ENCODE measurements around the gene COL7A1.

Gene COL7A1

DNA sequence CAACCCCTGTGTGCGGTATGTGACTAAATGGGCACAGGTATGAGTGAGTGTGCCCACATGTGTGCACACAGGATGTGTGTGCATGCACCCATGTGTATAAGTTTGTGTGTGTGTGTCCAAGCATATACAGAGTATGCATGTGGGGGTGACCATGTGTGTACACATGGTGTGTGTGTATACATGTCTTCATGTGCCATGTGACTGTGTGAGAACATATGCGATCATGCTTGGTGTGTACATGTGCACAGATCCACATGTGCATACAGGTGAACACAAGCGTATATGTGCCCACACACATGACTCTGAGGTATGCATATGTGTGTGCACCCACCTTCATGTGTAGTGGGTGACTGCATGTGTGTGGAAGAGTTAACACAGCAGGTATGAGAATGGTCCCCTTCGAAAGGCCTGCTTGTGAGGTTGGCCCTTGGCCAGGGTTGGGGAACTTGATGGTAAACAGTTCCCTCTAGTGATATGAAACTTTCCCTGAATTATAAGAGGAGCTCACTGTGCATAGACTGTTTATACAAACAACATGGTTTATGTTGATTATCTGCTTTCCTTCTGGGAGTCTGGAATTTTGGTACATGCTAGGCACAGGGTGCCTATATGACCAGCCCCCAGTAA lies 48.8 kb downstream of the COL7A1 start:
- CTCF ChIA-PET, result no interaction called here
- POLR2A ChIA-PET, result no interaction called here
- DNase-seq (ENCODE audit: extremely low spot score), result no peak
- TF ChIP-seq ZNF384 (IDR thresholded peaks at IDR 0.05) (no peak), HDGF (IDR thresholded peaks at IDR 0.05; ENCODE audit: borderline replicate concordance) (no peak)

- CTCF ChIA-PET, result no interaction called here
- no peak for DNase-seq (ENCODE audit: extremely low spot score)
- POLR2A ChIA-PET, result no interaction called here
- TF ChIP-seq LEF1 (IDR thresholded peaks at IDR 0.05; ENCODE audit: borderline replicate concordance) (no peak), CTBP1 (IDR thresholded peaks at IDR 0.05; ENCODE audit: borderline replicate concordance) (no peak), TARDBP (IDR thresholded peaks at IDR 0.05) (no peak), FOXA1 (IDR thresholded peaks at IDR 0.05) (no peak), FOXK2 (IDR thresholded peaks at IDR 0.05) (no peak), ARNT (IDR thresholded peaks at IDR 0.05) (no peak), L3MBTL2 (conservative IDR thresholded peaks at IDR 0.05) (no peak), SUZ12 (IDR thresholded peaks at IDR 0.05) (no peak), ELF4 (IDR thresholded peaks at IDR 0.05) (no peak), HDGF (IDR thresholded peaks at IDR 0.05; ENCODE audit: borderline replicate concordance) (no peak), ZNF384 (IDR thresholded peaks at IDR 0.05) (no peak)
- TF ChIP-seq, protein P1, sequence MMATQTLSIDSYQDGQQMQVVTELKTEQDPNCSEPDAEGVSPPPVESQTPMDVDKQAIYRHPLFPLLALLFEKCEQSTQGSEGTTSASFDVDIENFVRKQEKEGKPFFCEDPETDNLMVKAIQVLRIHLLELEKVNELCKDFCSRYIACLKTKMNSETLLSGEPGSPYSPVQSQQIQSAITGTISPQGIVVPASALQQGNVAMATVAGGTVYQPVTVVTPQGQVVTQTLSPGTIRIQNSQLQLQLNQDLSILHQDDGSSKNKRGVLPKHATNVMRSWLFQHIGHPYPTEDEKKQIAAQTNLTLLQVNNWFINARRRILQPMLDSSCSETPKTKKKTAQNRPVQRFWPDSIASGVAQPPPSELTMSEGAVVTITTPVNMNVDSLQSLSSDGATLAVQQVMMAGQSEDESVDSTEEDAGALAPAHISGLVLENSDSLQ (IDR thresholded peaks at IDR 0.05), result no peak
Measured at GRCh38 chr3:48544141-48544540, 51.0 kb downstream of the COL7A1 start.

GRCh38 chr3:48543271-48543866 lies 51.8 kb downstream of the COL7A1 start:
- DNase-seq (ENCODE audit: extremely low spot score), result no peak
- POLR2A ChIA-PET, result no interaction called here
- TF ChIP-seq BHLHE40 (IDR thresholded peaks at IDR 0.05; ENCODE audit: borderline replicate concordance), result no peak
- no peak for TF ChIP-seq SP1 (IDR thresholded peaks at IDR 0.05)
- TF ChIP-seq FOXM1 (IDR thresholded peaks at IDR 0.05; ENCODE audit: borderline replicate concordance), result no peak
- TF ChIP-seq, protein P1 (IDR thresholded peaks at IDR 0.05), result no peak
- no peak for TF ChIP-seq LEF1 (IDR thresholded peaks at IDR 0.05; ENCODE audit: borderline replicate concordance)
- no peak for TF ChIP-seq ZNF384 (IDR thresholded peaks at IDR 0.05)
- no peak for TF ChIP-seq CTBP1 (IDR thresholded peaks at IDR 0.05; ENCODE audit: borderline replicate concordance)
- no peak for TF ChIP-seq L3MBTL2 (conservative IDR thresholded peaks at IDR 0.05)
- no peak for TF ChIP-seq FOXA1 (IDR thresholded peaks at IDR 0.05)
- no peak for TF ChIP-seq SUZ12 (IDR thresholded peaks at IDR 0.05)
- no peak for TF ChIP-seq ARNT (IDR thresholded peaks at IDR 0.05)
- TF ChIP-seq NFRKB (IDR thresholded peaks at IDR 0.05), result no peak
- no peak for TF ChIP-seq HDGF (IDR thresholded peaks at IDR 0.05; ENCODE audit: borderline replicate concordance)
- no peak for TF ChIP-seq TARDBP (IDR thresholded peaks at IDR 0.05)
- no peak for TF ChIP-seq ELF4 (IDR thresholded peaks at IDR 0.05)
- TF ChIP-seq FOXK2 (IDR thresholded peaks at IDR 0.05), result no peak
- CTCF ChIA-PET, result no interaction called here

DNA sequence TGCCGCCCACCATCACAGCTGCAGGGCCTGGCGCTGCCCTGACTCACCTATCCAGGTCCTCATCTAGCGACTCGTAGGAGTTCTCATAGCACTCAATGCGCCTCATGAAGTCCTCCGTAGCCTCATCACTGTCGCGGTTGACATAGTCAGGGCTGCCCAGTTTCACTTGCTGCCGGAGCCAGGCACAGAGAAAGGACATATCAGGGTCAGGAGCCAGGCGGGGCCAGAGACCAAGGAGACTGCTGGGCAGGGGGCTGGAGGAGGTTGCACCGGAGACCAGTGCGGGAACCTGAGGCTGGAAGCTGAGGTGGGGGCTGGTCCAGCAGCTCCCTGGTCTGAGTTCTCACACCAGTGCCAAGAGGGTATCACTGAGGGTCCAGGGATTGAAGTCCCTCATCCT lies 56.7 kb downstream of the COL7A1 start:
- DNase-seq (ENCODE audit: extremely low spot score), result no peak
- TF ChIP-seq L3MBTL2 (conservative IDR thresholded peaks at IDR 0.05) (no peak), FOXK2 (IDR thresholded peaks at IDR 0.05) (no peak)
- ChIA-PET POLR2A (no interaction called here), CTCF (no interaction called here)

- DNase-seq (ENCODE audit: extremely low spot score), result no peak
- ChIA-PET POLR2A (interaction anchor here (1.0 kb wide), 1 partner anchor 65 kb away, joined by 3 read pairs; no protein-coding TSS in a partner anchor), CTCF (interaction anchor here (0.6 kb wide), 1 partner anchor 64 kb away, joined by 3 read pairs; no protein-coding TSS in a partner anchor)
- TF ChIP-seq SP1 (IDR thresholded peaks at IDR 0.05), result no peak
- TF ChIP-seq FOXA1 (IDR thresholded peaks at IDR 0.05), result no peak
- no peak for TF ChIP-seq TARDBP (IDR thresholded peaks at IDR 0.05)
- no peak for TF ChIP-seq BHLHE40 (IDR thresholded peaks at IDR 0.05; ENCODE audit: borderline replicate concordance)
- TF ChIP-seq FOXK2 (IDR thresholded peaks at IDR 0.05), result no peak
- no peak for TF ChIP-seq SUZ12 (IDR thresholded peaks at IDR 0.05)
- TF ChIP-seq, protein P1 (IDR thresholded peaks at IDR 0.05), result no peak
- TF ChIP-seq HDGF (IDR thresholded peaks at IDR 0.05; ENCODE audit: borderline replicate concordance), result no peak
- no peak for TF ChIP-seq ZNF384 (IDR thresholded peaks at IDR 0.05)
- TF ChIP-seq FOXM1 (IDR thresholded peaks at IDR 0.05; ENCODE audit: borderline replicate concordance), result no peak
- no peak for TF ChIP-seq ELF4 (IDR thresholded peaks at IDR 0.05)
- no peak for TF ChIP-seq L3MBTL2 (conservative IDR thresholded peaks at IDR 0.05)
- TF ChIP-seq CTBP1 (IDR thresholded peaks at IDR 0.05; ENCODE audit: borderline replicate concordance), result no peak
- no peak for TF ChIP-seq NFRKB (IDR thresholded peaks at IDR 0.05)
- TF ChIP-seq LEF1 (IDR thresholded peaks at IDR 0.05; ENCODE audit: borderline replicate concordance), result no peak
- no peak for TF ChIP-seq ARNT (IDR thresholded peaks at IDR 0.05)
Measured at GRCh38 chr3:48536785-48537184, 58.3 kb downstream of the COL7A1 start.

GRCh38 chr3:48536116-48536515 lies 59.0 kb downstream of the COL7A1 start:
- no peak for TF ChIP-seq SUZ12 (IDR thresholded peaks at IDR 0.05)
- TF ChIP-seq SP1 (IDR thresholded peaks at IDR 0.05), result no peak
- no peak for TF ChIP-seq FOXK2 (IDR thresholded peaks at IDR 0.05)
- no peak for TF ChIP-seq HDGF (IDR thresholded peaks at IDR 0.05; ENCODE audit: borderline replicate concordance)
- TF ChIP-seq ELF4 (IDR thresholded peaks at IDR 0.05), result no peak
- no peak for TF ChIP-seq TARDBP (IDR thresholded peaks at IDR 0.05)
- TF ChIP-seq FOXA1 (IDR thresholded peaks at IDR 0.05), result no peak
- no peak for TF ChIP-seq ZNF384 (IDR thresholded peaks at IDR 0.05)
- no peak for TF ChIP-seq BHLHE40 (IDR thresholded peaks at IDR 0.05; ENCODE audit: borderline replicate concordance)
- TF ChIP-seq CTBP1 (IDR thresholded peaks at IDR 0.05; ENCODE audit: borderline replicate concordance), result no peak
- no peak for TF ChIP-seq NFRKB (IDR thresholded peaks at IDR 0.05)
- TF ChIP-seq, protein P1 (IDR thresholded peaks at IDR 0.05), result no peak
- no peak for TF ChIP-seq ARNT (IDR thresholded peaks at IDR 0.05)
- ChIA-PET CTCF (no interaction called here), POLR2A (interaction anchor here (1.0 kb wide), 1 partner anchor 64 kb away, joined by 3 read pairs; no protein-coding TSS in a partner anchor)
- no peak for DNase-seq (ENCODE audit: extremely low spot score)
